H1 (cell line): ENCODE measurements around the gene CAMK2G. TPM values are rescaled to one million over a fixed set of nuclear protein-coding genes. Genes with fewer than 3 reads are reported as not detected.

Experiments used
- CTCF ChIA-PET: fragments of 300-600 bp; sonication (Branson Sonifier 250); formaldehyde crosslinking; loops from one replicate; lab custom pipeline; 2021; ENCODE audit not compliant: partially characterized antibody; lab: Charles Lee
- POLR2A ChIA-PET: fragments of 300-600 bp; sonication (Branson Sonifier 250); formaldehyde crosslinking; loops from one replicate; lab custom pipeline; 2021; ENCODE audit warnings: inconsistent platforms; ENCODE audit not compliant: partially characterized antibody; lab: Charles Lee
- DNase-seq, 2 experiments: peaks; one replicate each; pipeline versions ENCODE4 v3.0.0 to v3.0.0-alpha.2; 2010 to 2022; ENCODE audit warnings: low spot score in 2 of 2, low read depth in 1 of 2, mixed read lengths in 1 of 2
- FAIRE-seq: peaks from 2 replicates; lab custom pipeline; 2011; peaks lifted over from hg19 to GRCh38; lab: Jason Lieb, UNC
- H2AFZ ChIP-seq: 2 replicates; pipeline ENCODE4 v1.8.1; 2012; ENCODE audit warnings: low read length, inconsistent platforms
- H2AK5ac ChIP-seq: 2 replicates; pipeline ENCODE4 v1.6.1; 2013; ENCODE audit warnings: low read depth, low read length
- H2BK120ac ChIP-seq: replicated peaks from 2 replicates; pipeline ENCODE3; 2013; ENCODE audit warnings: low read depth, low read length, inconsistent platforms
- H2BK12ac ChIP-seq: 2 replicates; pipeline ENCODE4 v1.6.1; 2013; ENCODE audit warnings: low read depth, low read length
- H2BK15ac ChIP-seq: 2 replicates; pipeline ENCODE4 v1.6.1; 2013; ENCODE audit warnings: low read length
- H2BK20ac ChIP-seq: 2 replicates; pipeline ENCODE4 v1.6.1; 2013; ENCODE audit warnings: low read length
- H2BK5ac ChIP-seq: 2 replicates; pipeline ENCODE4 v1.6.1; 2013; ENCODE audit warnings: low read depth, low read length
- H3K14ac ChIP-seq: 2 replicates; pipeline ENCODE4 v1.6.1; 2013; ENCODE audit warnings: inconsistent platforms; ENCODE audit not compliant: insufficient read length
- H3K18ac ChIP-seq: 2 replicates; pipeline ENCODE4 v1.6.1; 2013; ENCODE audit warnings: low read length; ENCODE audit errors: extremely low read depth
- H3K23ac ChIP-seq: 2 replicates; pipeline ENCODE4 v1.6.1; 2013; ENCODE audit warnings: inconsistent platforms; ENCODE audit not compliant: insufficient read length
- H3K23me2 ChIP-seq: 2 replicates; pipeline ENCODE4 v1.6.1; 2013; ENCODE audit warnings: low read depth, low read length
- H3K27ac ChIP-seq: 2 replicates; pipeline ENCODE4 v1.6.1; 2011; ENCODE audit warnings: low read depth, low read length, inconsistent platforms
- H3K27me3 ChIP-seq, 4 experiments: replicated peaks in 1 of 4; 1 replicate in 1 of 4; 2 replicates in 3 of 4; pipeline versions ENCODE4 v1.6.1 to v1.8.1; 2011 to 2013; ENCODE audit warnings: low read length in 3 of 4, mild to moderate bottlenecking in 3 of 4, inconsistent platforms in 2 of 4, mixed read lengths in 2 of 4, moderate library complexity in 1 of 4; ENCODE audit not compliant: control insufficient read depth in 3 of 4, insufficient read depth in 3 of 4; ENCODE audit errors: extremely low read depth in 1 of 4
- H3K36me3 ChIP-seq, 4 experiments: 2 replicates each; pipeline versions ENCODE4 v1.6.1 to v1.8.1; 2011 to 2013; ENCODE audit warnings: mild to moderate bottlenecking in 4 of 4, low read length in 3 of 4, moderate library complexity in 2 of 4, control low read depth in 1 of 4, inconsistent platforms in 1 of 4; ENCODE audit not compliant: insufficient read depth in 4 of 4, control insufficient read depth in 2 of 4
- H3K4ac ChIP-seq: replicated peaks from 2 replicates; pipeline ENCODE3; 2013; ENCODE audit warnings: low read length, low read depth, mixed read lengths, inconsistent platforms; ENCODE audit not compliant: insufficient read length
- H3K4me1 ChIP-seq, 4 experiments: replicated peaks in 1 of 4; 1 replicate in 1 of 4; 2 replicates in 3 of 4; pipeline versions ENCODE4 v1.6.1 to v1.8.1; 2011 to 2013; ENCODE audit warnings: low read length in 3 of 4, inconsistent platforms in 2 of 4, mixed read lengths in 1 of 4; ENCODE audit not compliant: insufficient read depth in 4 of 4, control insufficient read depth in 3 of 4
- H3K4me2 ChIP-seq, 2 experiments: 2 replicates each; pipeline versions ENCODE4 v1.6.1 to v1.8.1; 2011 to 2013; ENCODE audit warnings: low read depth in 2 of 2, low read length in 2 of 2, control low read depth in 1 of 2, inconsistent platforms in 1 of 2, mild to moderate bottlenecking in 1 of 2; ENCODE audit not compliant: insufficient read depth in 1 of 2
- H3K4me3 ChIP-seq, 4 experiments: fragments of 200-600, 300-600 bp in 1 of 4; sonication (generic), shearing (Covaris generic), sonication (Bioruptor Twin) in 1 of 4; 2 replicates each; pipeline versions ENCODE4 v1.5.1 to v1.8.1; 2011 to 2016; ENCODE audit warnings: low read length in 4 of 4, low read depth in 3 of 4, control low read depth in 2 of 4, inconsistent platforms in 2 of 4, mild to moderate bottlenecking in 2 of 4, mixed read lengths in 1 of 4, moderate library complexity in 1 of 4; ENCODE audit not compliant: insufficient read depth in 2 of 4; ENCODE audit errors: extremely low read depth in 1 of 4
- H3K56ac ChIP-seq: replicated peaks from 2 replicates; pipeline ENCODE3; 2013; ENCODE audit warnings: low read depth, mild to moderate bottlenecking, mixed read lengths, low read length, inconsistent platforms; ENCODE audit not compliant: insufficient read length
- H3K79me1 ChIP-seq: 2 replicates; pipeline ENCODE4 v1.6.1; 2013; ENCODE audit warnings: low read depth, low read length, control low read depth
- H3K79me2 ChIP-seq, 2 experiments: 2 replicates each; pipeline versions ENCODE4 v1.6.1 to v1.8.1; 2012 to 2013; ENCODE audit warnings: low read length in 2 of 2, mild to moderate bottlenecking in 2 of 2, inconsistent platforms in 1 of 2; ENCODE audit not compliant: insufficient read depth in 2 of 2, control insufficient read depth in 1 of 2
- H3K9ac ChIP-seq, 4 experiments: replicated peaks in 1 of 4; 1 replicate in 1 of 4; 2 replicates in 3 of 4; pipeline versions ENCODE4 v1.6.1 to v1.8.1; 2011 to 2013; ENCODE audit warnings: low read depth in 3 of 4, low read length in 3 of 4, control low read depth in 2 of 4, mild to moderate bottlenecking in 2 of 4, moderate library complexity in 2 of 4, inconsistent platforms in 1 of 4; ENCODE audit errors: extremely low read depth in 1 of 4
- H3K9me3 ChIP-seq, 2 experiments: 2 replicates each; pipeline versions ENCODE4 v1.6.1 to v1.8.1; 2012 to 2013; ENCODE audit warnings: mild to moderate bottlenecking in 2 of 2, moderate library complexity in 2 of 2, control low read depth in 1 of 2, inconsistent platforms in 1 of 2, low read depth in 1 of 2, low read length in 1 of 2, mixed read lengths in 1 of 2; ENCODE audit not compliant: insufficient read depth in 2 of 2
- H4K20me1 ChIP-seq, 2 experiments: replicated peaks in 1 of 2; 2 replicates each; pipeline versions ENCODE3 to v1.8.1; 2011 to 2013; ENCODE audit warnings: inconsistent platforms in 2 of 2, low read length in 2 of 2, mild to moderate bottlenecking in 1 of 2; ENCODE audit not compliant: insufficient read depth in 2 of 2, control insufficient read depth in 1 of 2
- H4K5ac ChIP-seq: 2 replicates; pipeline ENCODE4 v1.6.1; 2013; ENCODE audit warnings: low read length, low read depth, mixed read lengths, inconsistent platforms; ENCODE audit not compliant: insufficient read length
- H4K8ac ChIP-seq: 2 replicates; pipeline ENCODE4 v1.8.0; 2013; ENCODE audit warnings: mild to moderate bottlenecking, moderate library complexity, low read length, inconsistent platforms; ENCODE audit not compliant: insufficient read depth; ENCODE audit errors: extremely low read depth
- H4K91ac ChIP-seq: replicated peaks from 2 replicates; pipeline ENCODE3; 2013; ENCODE audit warnings: low read length, mixed read lengths, inconsistent platforms; ENCODE audit not compliant: insufficient read length
- RBBP5 ChIP-seq: IDR thresholded peaks from 2 replicates; pipeline ENCODE4 v1.7.1; 2012; ENCODE audit warnings: low read depth, mild to moderate bottlenecking, inconsistent platforms, low read length, moderate library complexity, borderline replicate concordance
- WGBS, 2 experiments: shearing (Covaris generic) in 1 of 2; methylation state at CpG; one replicate each; pipeline versions ENCODE4 v1.1.6 to v1.1.7; 2013 to 2015; ENCODE audit warnings: low lambda C conversion rate in 2 of 2, mixed read lengths in 2 of 2, inconsistent platforms in 1 of 2, low coverage in 1 of 2, missing lambda C conversion rate in 1 of 2; ENCODE audit not compliant: insufficient replicate concordance in 2 of 2, insufficient coverage in 1 of 2, insufficient read length in 1 of 2; ENCODE audit errors: extremely low coverage in 1 of 2, missing lambda C conversion rate in 1 of 2; 5-methylcytosine and 5-hydroxymethylcytosine counted together
- polyA plus RNA-seq, 7 experiments: library from polyadenylated mRNA; depleted of rRNA in 3 of 7; stranded (reverse) in 5 of 7; unstranded in 2 of 7; fragments of >200 nt in 5 of 7; fragments of 200-250 nt in 2 of 7; gene quantifications; 1 replicate in 5 of 7; 2 replicates in 1 of 7; 4 replicates in 1 of 7; pipeline versions ENCODE4 v1.2.1 to v1.2.3, GENCODE V29; 2011 to 2013; ENCODE audit warnings: missing spikeins in 2 of 7, mixed read lengths in 2 of 7
- total RNA-seq: library from RNA; stranded (reverse); fragmentation: NEBNext Ultra II Directional; extraction: Animal tissue kit (Norgen Biotek cat#: 25700); gene quantifications from 2 replicates; pipeline ENCODE4 v1.2.1, GENCODE V29; 2021

Gene CAMK2G
- total and polyA plus RNA-seq, 2 of the 8 experiments (the other 6 are each of a cell fraction or from before 2014, with no cell fraction given) = 28.9 to 31.7 TPM

- Histone ChIP-seq H3K23me2 (no peaks in the 10 kb centered on the region), H3K27ac (no peak overlapping the region), H2BK5ac (no peak overlapping the region; the same call in 1 of the 2 replicates), H3K4ac (no peak overlapping the region), H3K9ac (no peak overlapping the region), H3K14ac (no peak overlapping the region), H3K4me3 (no peak overlapping the region), H3K36me3 (peaks cover 3 to 9% (median 5%) of the 10 kb centered on the region in 4 experiments; a peak in 7 of 8 replicates), H2BK120ac (no peak overlapping the region), H3K4me2 (no peak overlapping the region), H2BK12ac (no peak overlapping the region), H3K79me2 (no peaks in the 10 kb centered on the region; a peak in 1 of 4 replicates), H2BK20ac (no peak overlapping the region), H3K27me3 (no peaks in the 10 kb centered on the region), H3K9me3 (no peaks in the 10 kb centered on the region), H2AK5ac (no peak overlapping the region), H3K79me1 (no peaks in the 10 kb centered on the region; the same call in 1 of the 2 replicates), H3K18ac (no peak overlapping the region), H2AFZ (no peak overlapping the region), H4K8ac (no peak overlapping the region), H3K56ac (no peak overlapping the region), H2BK15ac (no peak overlapping the region), H4K5ac (no peak overlapping the region), H3K23ac (no peak overlapping the region), H4K91ac (no peak overlapping the region), H3K4me1 (peaks cover 0 to 16% (median 5%) of the 10 kb centered on the region in 4 experiments; a peak in 4 of 7 replicates), H4K20me1 (peaks cover 8 to 10% of the 10 kb centered on the region in 2 experiments)
- WGBS, 2 experiments = 96% methylated on average over 8 of the region's 10 CpGs; no CpG with 5 or more reads in 1 of the 2 experiments
- FAIRE-seq (no peak), DNase-seq (no peak)
- ChIA-PET POLR2A (interaction anchor here (0.6 to 3.8 kb wide), 5 partner anchors 9 to 255 kb away, joined by 3 to 17 read pairs (median 9); partner anchors contain the start of gene CAMK2G), CTCF (interaction anchor here (0.9 to 14.7 kb wide), 6 partner anchors 12 to 86 kb away, joined by 3 to 279 read pairs (median 96); partner anchors contain the start of gene CAMK2G)
- TF ChIP-seq RBBP5 = no peak
Measured at GRCh38 chr10:73853196-73853595, 21.2 kb downstream of the CAMK2G start.
